K562 (cell line): Measurements from ENCODE around the gene LEAP2. TPM values are rescaled to one million over a fixed set of nuclear protein-coding genes. Genes with fewer than 3 reads are reported as not detected.
A peak's percentile ranks its signal among the peaks of the same experiment; 100 is the strongest.

ENCODE experiments used
- ATF1 ChIP-seq, 2 experiments: fragments of 450-650 bp in 1 of 2; IDR thresholded peaks; 2 replicates each; pipeline ENCODE4 v1.6.1; 2016; ENCODE audit warnings: missing compliant biosample characterization in 1 of 2, missing genetic modification characterization in 1 of 2
- CBX5 ChIP-seq: IDR thresholded peaks from 2 replicates; pipeline ENCODE4 v1.6.1; 2014; ENCODE audit warnings: low read depth, borderline replicate concordance
- E2F1 ChIP-seq: sonication (generic); formaldehyde crosslinking; IDR thresholded peaks from 2 replicates; pipeline ENCODE4 v1.8.1; 2023; ENCODE audit warnings: mild to moderate bottlenecking, missing genetic modification reagents, moderate library complexity
- GATAD2B ChIP-seq: fragments of 450-650 bp; IDR thresholded peaks from 2 replicates; pipeline ENCODE4 v1.6.1; 2017; ENCODE audit warnings: mild to moderate bottlenecking, borderline replicate concordance
- HDGF ChIP-seq: fragments of 450-650 bp; IDR thresholded peaks from 2 replicates; pipeline ENCODE4 v1.6.1; 2016
- HNRNPUL1 ChIP-seq: fragments of 200-400 bp; formaldehyde crosslinking; IDR thresholded peaks from 2 replicates; pipeline ENCODE4 v1.6.1; 2017; ENCODE audit warnings: low read length
- HOXB6 ChIP-seq: fragments of 250-450 bp; sonication (Bioruptor Pico); IDR thresholded peaks from 2 replicates; pipeline ENCODE4 v1.5.1; 2022; ENCODE audit warnings: mild to moderate bottlenecking, borderline replicate concordance
- NR4A1 ChIP-seq, 2 experiments: fragments of 250-450 bp in 1 of 2; fragments of 450-650 bp in 1 of 2; sonication (Bioruptor Pico) in 1 of 2; IDR thresholded peaks; 2 replicates each; pipeline versions ENCODE4 v1.4.0 to v1.6.1; 2016 to 2020; ENCODE audit warnings: mild to moderate bottlenecking in 2 of 2, missing compliant biosample characterization in 1 of 2, missing genetic modification characterization in 1 of 2, moderate library complexity in 1 of 2
- PCBP1 ChIP-seq: fragments of 200-400 bp; formaldehyde crosslinking; IDR thresholded peaks from 2 replicates; pipeline ENCODE4 v1.6.1; 2018; ENCODE audit warnings: mild to moderate bottlenecking, low read depth, low read length; ENCODE audit not compliant: poor library complexity, severe bottlenecking
- PRMT5 ChIP-seq: sonication (generic); formaldehyde crosslinking; IDR thresholded peaks from 2 replicates; pipeline ENCODE4 v1.5.0; 2020; ENCODE audit warnings: missing genetic modification reagents
- PYGO2 ChIP-seq: fragments of 450-650 bp; IDR thresholded peaks from 2 replicates; pipeline ENCODE4 v1.6.1; 2016; ENCODE audit warnings: mild to moderate bottlenecking, missing genetic modification characterization, moderate library complexity, missing compliant biosample characterization
- RBBP5 ChIP-seq: fragments of 200-600 bp; sonication (generic); IDR thresholded peaks from 2 replicates; pipeline ENCODE4 v1.6.1; 2012; ENCODE audit warnings: borderline replicate concordance, mild to moderate bottlenecking, low read length, control low read depth, inconsistent platforms; ENCODE audit not compliant: insufficient read depth, poor library complexity, severe bottlenecking
- RHOXF2B ChIP-seq: fragments of 250-450 bp; sonication (Bioruptor Pico); conservative IDR thresholded peaks from 2 replicates; pipeline ENCODE4 v1.5.1; 2021
- SMAD3 ChIP-seq: fragments of 450-650 bp; formaldehyde crosslinking; conservative IDR thresholded peaks from 2 replicates; pipeline ENCODE4 v1.4.0; 2020; ENCODE audit warnings: mild to moderate bottlenecking
- TAF15 ChIP-seq: fragments of 200-400 bp; formaldehyde crosslinking; IDR thresholded peaks from 2 replicates; pipeline ENCODE4 v1.6.1; 2017; ENCODE audit warnings: mild to moderate bottlenecking, low read depth, low read length, moderate library complexity
- TBP ChIP-seq: optimal IDR thresholded peaks from 2 replicates; pipeline ENCODE3; 2011; ENCODE audit warnings: low read depth, low read length, improper control_type of control experiment
- TEAD4 ChIP-seq, 2 experiments: sonication (generic) in 1 of 2; formaldehyde crosslinking in 1 of 2; IDR thresholded peaks; 2 replicates each; pipeline versions ENCODE4 v1.6.1 to v1.8.0; 2012 to 2022; ENCODE audit warnings: borderline replicate concordance in 1 of 2, inconsistent platforms in 1 of 2, low read length in 1 of 2, mild to moderate bottlenecking in 1 of 2, missing genetic modification reagents in 1 of 2
- U2AF1 ChIP-seq: fragments of 200-400 bp; formaldehyde crosslinking; optimal IDR thresholded peaks from 2 replicates; pipeline ENCODE3; 2017; ENCODE audit warnings: mild to moderate bottlenecking, low read depth, low read length, moderate library complexity
- ZBTB17 ChIP-seq: fragments of 450-650 bp; formaldehyde crosslinking; IDR thresholded peaks from 2 replicates; pipeline ENCODE4 v1.4.0; 2020; ENCODE audit warnings: mild to moderate bottlenecking
- ZBTB34 ChIP-seq: fragments of 250-450 bp; sonication (Bioruptor Pico); IDR thresholded peaks from 2 replicates; pipeline ENCODE4 v1.8.0; 2021; ENCODE audit warnings: mild to moderate bottlenecking, moderate library complexity
- ZC3H11A ChIP-seq: IDR thresholded peaks from 2 replicates; pipeline ENCODE4 v1.6.1; 2012; ENCODE audit warnings: low read depth, low read length, improper control_type of control experiment
- ZKSCAN3 ChIP-seq: fragments of 250-450 bp; sonication (Bioruptor Pico); IDR thresholded peaks from 2 replicates; pipeline ENCODE4 v1.4.0; 2020
- ZNF140 ChIP-seq: fragments of 250-450 bp; sonication (Bioruptor Pico); IDR thresholded peaks from 2 replicates; pipeline ENCODE4 v1.8.0; 2021; ENCODE audit warnings: moderate library complexity, mild to moderate bottlenecking, inconsistent platforms
- ZNF57 ChIP-seq: fragments of 450-650 bp; formaldehyde crosslinking; IDR thresholded peaks from 2 replicates; pipeline ENCODE4 v1.4.0; 2020; ENCODE audit warnings: mild to moderate bottlenecking, moderate library complexity
- ZNF830 ChIP-seq: fragments of 250-450 bp; sonication (Bioruptor Pico); IDR thresholded peaks from 2 replicates; pipeline ENCODE4 v1.5.0; 2021; ENCODE audit warnings: mild to moderate bottlenecking
- polyA plus RNA-seq, 8 experiments: library from polyadenylated mRNA; depleted of rRNA in 4 of 8; stranded (reverse) in 5 of 8; unstranded in 3 of 8; fragments of >200 nt; fragmentation: Nextera tagmentation in 2 of 8; fragmentation: Illumina TruSeq in 1 of 8; extraction: Ambion mirVana in 2 of 8; extraction: Trizol in 1 of 8; gene quantifications; 2 replicates each; pipeline versions ENCODE4 v1.2.1 to v1.2.3, GENCODE V29; 2011 to 2014; ENCODE audit warnings: inconsistent platforms in 1 of 8, missing spikeins in 1 of 8
- total RNA-seq, 7 experiments: library from RNA; depleted of rRNA in 6 of 7; stranded (reverse); fragments of >200 nt in 6 of 7; fragmentation: Illumina TruSeq in 2 of 7; extraction: Trizol in 2 of 7; gene quantifications; 2 replicates each; pipeline versions ENCODE4 v1.2.1 to v1.2.3, GENCODE V29; 2011 to 2021; ENCODE audit warnings: low replicate concordance in 1 of 7
- TF ChIP-seq, protein P1 (sequence below): fragments of 250-450 bp; sonication (Bioruptor Pico); IDR thresholded peaks from 2 replicates; pipeline ENCODE4 v1.8.0; 2022; ENCODE audit warnings: inconsistent platforms, mild to moderate bottlenecking, moderate library complexity, borderline replicate concordance

Gene LEAP2
- total and polyA plus RNA-seq, 9 of the 15 experiments (the other 6 are each of a cell fraction or from before 2014, with no cell fraction given): 1.1 to 5.6 (median 2.5) TPM

DNA sequence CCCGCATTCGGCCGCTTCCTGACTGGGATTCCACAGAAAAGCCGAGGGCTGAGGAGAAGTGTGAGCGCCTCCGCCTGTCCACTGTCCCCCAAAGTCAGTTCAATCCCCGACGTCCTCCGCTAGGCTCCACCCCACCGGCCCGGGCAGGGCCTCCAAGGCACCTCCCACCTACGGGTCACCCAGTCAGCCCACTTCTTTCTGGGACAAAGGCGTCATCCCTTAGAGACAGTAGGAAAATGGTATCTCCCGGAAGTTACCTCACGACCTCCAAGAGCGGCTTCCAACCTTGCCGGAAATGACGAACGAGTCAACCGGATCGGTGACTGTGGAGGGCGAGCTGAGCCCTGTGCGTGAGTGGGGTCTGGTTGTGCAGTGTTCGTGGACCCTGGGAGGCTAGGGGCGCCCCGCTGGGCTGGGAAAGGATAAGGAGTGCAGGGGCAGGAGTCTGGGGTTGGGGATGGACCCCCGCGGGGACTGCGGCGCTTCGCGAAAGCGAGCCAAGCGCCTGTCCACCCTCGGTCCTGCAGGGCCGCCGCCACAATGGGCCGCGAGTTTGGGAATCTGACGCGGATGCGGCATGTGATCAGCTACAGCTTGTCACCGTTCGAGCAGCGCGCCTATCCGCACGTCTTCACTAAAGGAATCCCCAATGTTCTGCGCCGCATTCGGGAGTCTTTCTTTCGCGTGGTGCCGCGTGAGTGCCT lies 7.0 kb upstream of the LEAP2 start, which contains the start of the genes GDF9 and UQCRQ (continued):
- TF ChIP-seq HOXB6 (CRISPR knock-in tag) (no peak), CBX5 (no peak), TAF15 (no peak), RBBP5 (peak; percentile 94), NR4A1 (CRISPR knock-in tag; IDR thresholded peaks at IDR 0.05) (no peak), NR4A1 (tag; IDR thresholded peaks at IDR 0.05) (peak; percentile 6; the same call in 1 of the 2 replicates), TEAD4 (IDR thresholded peaks at IDR 0.05; ENCODE audit: low read length) (0 out of 2 replicates have a peak, but pooled peaks have one; percentile 4), TEAD4 (CRISPR knock-in tag; IDR thresholded peaks at IDR 0.05; ENCODE audit: borderline replicate concordance) (no peak), ATF1 (CRISPR knock-in tag; IDR thresholded peaks at IDR 0.05) (peak; percentile 49), ATF1 (tag; IDR thresholded peaks at IDR 0.05) (peak; percentile 97), E2F1 (CRISPR knock-in tag) (no peak), HDGF (no peak), GATAD2B (no peak), HNRNPUL1 (no peak), U2AF1 (no peak), PCBP1 (no peak), ZKSCAN3 (CRISPR knock-in tag) (no peak), ZNF57 (CRISPR knock-in tag) (0 out of 2 replicates have a peak, but pooled peaks have one; percentile 58), ZBTB34 (no peak), ZNF140 (CRISPR knock-in tag) (no peak), ZBTB17 (CRISPR knock-in tag) (no peak), SMAD3 (CRISPR knock-in tag) (no peak), ZNF830 (CRISPR knock-in tag) (0 out of 2 replicates have a peak, but pooled peaks have one; percentile 84), TBP (peak; percentile 80), PYGO2 (no peak), PRMT5 (CRISPR knock-in tag) (no peak), ZC3H11A (no peak), RHOXF2B (CRISPR knock-in tag) (0 out of 2 replicates have a peak, but pooled peaks have one; percentile 49)
- TF ChIP-seq, protein P1, sequence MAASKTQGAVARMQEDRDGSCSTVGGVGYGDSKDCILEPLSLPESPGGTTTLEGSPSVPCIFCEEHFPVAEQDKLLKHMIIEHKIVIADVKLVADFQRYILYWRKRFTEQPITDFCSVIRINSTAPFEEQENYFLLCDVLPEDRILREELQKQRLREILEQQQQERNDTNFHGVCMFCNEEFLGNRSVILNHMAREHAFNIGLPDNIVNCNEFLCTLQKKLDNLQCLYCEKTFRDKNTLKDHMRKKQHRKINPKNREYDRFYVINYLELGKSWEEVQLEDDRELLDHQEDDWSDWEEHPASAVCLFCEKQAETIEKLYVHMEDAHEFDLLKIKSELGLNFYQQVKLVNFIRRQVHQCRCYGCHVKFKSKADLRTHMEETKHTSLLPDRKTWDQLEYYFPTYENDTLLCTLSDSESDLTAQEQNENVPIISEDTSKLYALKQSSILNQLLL: no peak
